ENCODE data around the gene CTXN1. TPM values are rescaled to one million over a fixed set of nuclear protein-coding genes. Genes with fewer than 3 reads are reported as not detected.
A peak's percentile ranks its signal among the peaks of the same experiment; 100 is the strongest.
"Not testable (repeated sequence)": the region's sequence is repeated elsewhere in the genome, so short reads cannot be mapped to it uniquely, and the experiment has no call there.

The CTXN1 gene
- total and polyA plus RNA-seq, 12 donors: 1.3 to 17.9 (median 10.6) TPM; not detected in 1

DNA sequence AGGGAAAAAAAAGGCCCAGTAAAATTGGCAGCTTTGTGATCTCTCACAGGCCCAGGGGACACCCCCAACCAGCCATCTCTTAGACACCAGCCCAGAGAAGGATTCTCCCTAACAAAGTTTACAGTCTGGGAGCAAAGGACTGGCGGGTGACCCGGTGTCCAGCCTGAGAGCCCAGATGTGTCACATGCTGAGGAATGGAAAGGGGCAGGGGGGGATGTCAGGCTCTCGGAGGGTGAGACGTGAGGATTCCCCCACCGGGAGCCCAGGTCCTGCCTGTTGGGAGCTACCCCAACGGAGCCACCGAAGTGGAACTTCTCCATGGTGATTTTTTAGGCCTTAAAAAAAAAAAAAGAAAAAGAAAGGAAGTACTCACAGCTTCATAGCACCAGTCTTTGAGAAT, 4.8 kb upstream of the CTXN1 start:
- DNase-seq: peak in 2 of 7 donors; percentile 25 to 30
- H3K9me3 ChIP-seq (replicated peaks in 1 of 3): no peaks in the 10 kb centered on the region
- H3K4me1 ChIP-seq (replicated peaks in 1 of 2): peaks cover 35 to 39% of the 10 kb centered on the region in 2 donors
- no peaks in the 10 kb centered on the region for H3K27me3 ChIP-seq
- 85 to 95% (median 90%) methylated on average over 7 of the region's 7 CpGs for WGBS, 4 donors
- intact Hi-C loops (cut with DNase I): no loop called here
- H3K36me3 ChIP-seq (replicated peaks in 1 of 2): peaks cover 0 to 55% of the 10 kb centered on the region in 2 donors
- no peak overlapping the region for H3K4me3 ChIP-seq
- TF ChIP-seq, protein P1, sequence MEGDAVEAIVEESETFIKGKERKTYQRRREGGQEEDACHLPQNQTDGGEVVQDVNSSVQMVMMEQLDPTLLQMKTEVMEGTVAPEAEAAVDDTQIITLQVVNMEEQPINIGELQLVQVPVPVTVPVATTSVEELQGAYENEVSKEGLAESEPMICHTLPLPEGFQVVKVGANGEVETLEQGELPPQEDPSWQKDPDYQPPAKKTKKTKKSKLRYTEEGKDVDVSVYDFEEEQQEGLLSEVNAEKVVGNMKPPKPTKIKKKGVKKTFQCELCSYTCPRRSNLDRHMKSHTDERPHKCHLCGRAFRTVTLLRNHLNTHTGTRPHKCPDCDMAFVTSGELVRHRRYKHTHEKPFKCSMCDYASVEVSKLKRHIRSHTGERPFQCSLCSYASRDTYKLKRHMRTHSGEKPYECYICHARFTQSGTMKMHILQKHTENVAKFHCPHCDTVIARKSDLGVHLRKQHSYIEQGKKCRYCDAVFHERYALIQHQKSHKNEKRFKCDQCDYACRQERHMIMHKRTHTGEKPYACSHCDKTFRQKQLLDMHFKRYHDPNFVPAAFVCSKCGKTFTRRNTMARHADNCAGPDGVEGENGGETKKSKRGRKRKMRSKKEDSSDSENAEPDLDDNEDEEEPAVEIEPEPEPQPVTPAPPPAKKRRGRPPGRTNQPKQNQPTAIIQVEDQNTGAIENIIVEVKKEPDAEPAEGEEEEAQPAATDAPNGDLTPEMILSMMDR (IDR thresholded peaks at IDR 0.05): no peak
- TF ChIP-seq POLR2A (IDR thresholded peaks at IDR 0.05): no peak
- peak overlapping the region in 2 of 5 donors; percentile 84 to 94 for H3K27ac ChIP-seq

DNA sequence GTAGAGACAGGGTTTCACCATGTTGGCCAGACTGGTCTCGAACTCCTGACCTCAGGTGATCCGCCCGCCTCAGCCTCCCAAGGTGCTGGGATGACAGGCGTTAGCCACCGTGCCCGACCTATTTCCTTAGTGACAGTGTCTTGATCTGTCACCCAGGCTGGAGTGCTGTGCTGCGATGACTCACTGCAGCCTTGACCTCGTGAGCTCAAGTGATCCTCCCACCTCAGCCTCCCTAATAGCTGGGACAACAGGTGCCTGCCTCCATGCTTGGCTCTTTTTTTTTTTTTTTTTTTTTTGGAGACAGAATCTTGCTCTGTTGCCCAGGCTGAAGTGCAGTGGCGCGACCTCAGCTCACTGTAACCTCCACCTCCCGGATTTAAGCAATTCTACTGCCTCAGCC, 4.1 kb upstream of the CTXN1 start:
- Histone ChIP-seq H3K27ac (peak overlapping the region; percentile 67 to 94 (median 87)), H3K36me3 (replicated peaks in 1 of 2) (peaks cover 0 to 48% of the 10 kb centered on the region in 2 donors), H3K4me1 (replicated peaks in 1 of 2) (peaks cover 41 to 47% of the 10 kb centered on the region in 2 donors)
- peak in 5 of 7 donors; percentile 49 to 83 (median 73) for DNase-seq
- H3K9me3 ChIP-seq (replicated peaks in 1 of 3); intact Hi-C loops (cut with DNase I); H3K27me3 ChIP-seq; H3K4me3 ChIP-seq: not testable (repeated sequence)
- whole genome bisulfite sequencing, 4 donors: 59 to 76% (median 70%) methylated on average over 7 to 11 of the region's 11 CpGs

DNA sequence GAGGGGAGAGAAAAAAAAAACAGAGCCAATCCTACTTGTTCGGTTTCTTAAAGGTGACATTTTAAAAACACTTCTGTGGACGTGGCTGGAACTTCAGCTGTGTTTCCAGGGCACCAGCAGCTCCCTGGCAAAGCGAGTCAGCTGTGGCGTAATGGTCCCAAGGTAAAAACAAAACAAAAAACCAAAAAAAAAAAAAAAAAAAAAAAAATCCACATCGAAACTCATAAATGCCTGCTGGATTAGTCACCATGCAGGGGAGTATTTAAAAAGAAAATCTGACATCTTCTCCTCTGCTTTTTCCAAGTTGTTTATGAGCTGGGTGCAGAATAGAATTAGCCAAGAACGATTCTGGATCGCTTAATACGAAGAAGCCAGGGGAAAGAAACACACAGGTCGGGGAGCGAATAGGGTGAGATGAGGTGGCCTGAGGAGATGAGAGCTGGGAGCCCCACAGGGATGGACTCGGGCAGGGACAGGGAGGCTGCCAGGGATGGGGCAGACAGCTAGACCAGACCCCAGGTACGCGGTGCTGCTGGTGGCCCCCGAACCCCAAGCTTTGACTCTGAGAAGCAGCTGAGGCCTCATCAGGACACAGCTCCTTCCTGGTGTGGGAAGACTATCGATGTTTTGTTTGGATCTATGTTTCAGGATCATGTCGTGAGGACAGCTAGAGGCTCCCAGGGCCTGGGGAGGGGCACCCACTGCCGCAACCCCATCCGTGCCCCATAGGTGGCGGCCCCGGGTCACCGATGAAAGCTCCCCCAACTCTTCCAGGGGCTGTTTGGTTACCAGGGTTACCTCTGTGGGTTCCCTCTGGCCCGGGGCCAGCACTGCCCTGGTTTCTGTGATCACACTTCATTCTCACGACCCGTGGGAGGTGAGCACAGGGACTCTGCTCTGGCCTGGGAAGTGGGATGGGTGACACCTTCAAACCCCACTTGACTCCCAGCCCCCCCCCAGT, 3.1 kb upstream of the CTXN1 start:
- intact Hi-C loops (cut with DNase I): no loop called here
- no peaks in the 10 kb centered on the region for H3K27me3 ChIP-seq
- peak overlapping the region in 1 of 4 donors; percentile 0 for H3K4me3 ChIP-seq
- DNase-seq: peak; percentile 70 to 87 (median 82)
- peak in 1 of 2 donors; percentile 72 for TF ChIP-seq POLR2A (IDR thresholded peaks at IDR 0.05)
- TF ChIP-seq, protein P1 (IDR thresholded peaks at IDR 0.05): peak in 4 of 6 experiments; percentile 16 to 34 (median 20)
- H3K36me3 ChIP-seq (replicated peaks in 1 of 2): peaks cover 0 to 37% of the 10 kb centered on the region in 2 donors
- WGBS, 4 donors: 34 to 43% (median 40%) methylated on average over 13 to 24 of the region's 24 CpGs
- H3K9me3 ChIP-seq (replicated peaks in 1 of 3): no peaks in the 10 kb centered on the region
- H3K4me1 ChIP-seq (replicated peaks in 1 of 2): peaks cover 47 to 54% of the 10 kb centered on the region in 2 donors
- peak overlapping the region; percentile 80 to 94 (median 87) for H3K27ac ChIP-seq

DNA sequence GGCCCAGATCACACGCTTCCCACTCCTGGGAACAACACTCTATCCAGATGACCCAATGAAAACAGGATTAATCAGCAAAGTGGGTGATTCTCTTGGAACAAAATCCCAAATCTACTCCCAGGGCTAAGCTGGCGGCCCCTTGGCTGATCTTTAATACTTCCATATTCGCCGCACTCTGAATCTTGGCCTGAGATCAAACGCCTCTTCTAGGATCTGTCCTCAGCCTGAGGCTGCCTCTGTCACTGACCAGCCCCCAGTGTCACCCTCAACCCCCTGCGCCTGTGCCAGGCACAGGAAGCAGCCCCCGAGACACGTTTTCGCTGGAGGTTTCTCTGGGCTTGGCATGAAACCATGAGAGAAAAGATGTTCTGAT, 2.4 kb upstream of the CTXN1 start:
- Histone ChIP-seq H3K4me1 (replicated peaks in 1 of 2) (peaks cover 47 to 54% of the 10 kb centered on the region in 2 donors), H3K9me3 (replicated peaks in 1 of 3) (no peaks in the 10 kb centered on the region), H3K36me3 (replicated peaks in 1 of 2) (peaks cover 0 to 30% of the 10 kb centered on the region in 2 donors), H3K27ac (peak overlapping the region; percentile 75 to 94 (median 84)), H3K27me3 (no peaks in the 10 kb centered on the region), H3K4me3 (no peak overlapping the region)
- TF ChIP-seq, protein P1 (IDR thresholded peaks at IDR 0.05): peak in 2 of 6 experiments; percentile 20 to 30
- TF ChIP-seq POLR2A (IDR thresholded peaks at IDR 0.05): no peak
- intact Hi-C loops (cut with DNase I): no loop called here
- WGBS, 4 donors: 43 to 62% (median 46%) methylated on average over 9 of the region's 9 CpGs
- DNase-seq: peak in 5 of 7 donors; percentile 39 to 70 (median 68)

Measured in adrenal gland (tissue), 12 donors.